AG10803 (cell line): ENCODE data around the gene GPT2.
A peak's percentile ranks its signal among the peaks of the same experiment; 100 is the strongest.

Experiments
- DNase-seq: peaks from one replicate; pipeline ENCODE4 v3.0.0; 2010; ENCODE audit warnings: low read depth
- H3K4me3 ChIP-seq: 2 replicates; pipeline ENCODE4 v1.5.1; 2011; ENCODE audit warnings: mild to moderate bottlenecking, low read length, control low read depth
- CTCF ChIP-seq: conservative IDR thresholded peaks from 2 replicates; pipeline ENCODE4 v1.5.1; 2011; ENCODE audit warnings: mild to moderate bottlenecking, low read length, control low read depth, inconsistent platforms

Gene GPT2

GRCh38 chr16:46845952-46846351, 38.2 kb upstream of the GPT2 start:
- DNase-seq: no peak
- H3K4me3 ChIP-seq: no peak overlapping the region
- no peak for TF ChIP-seq CTCF

GRCh38 chr16:46848768-46849764, 35.1 kb upstream of the GPT2 start:
- TF ChIP-seq CTCF: no peak
- no peak overlapping the region for H3K4me3 ChIP-seq
- DNase-seq: no peak

GRCh38 chr16:46850619-46851555, 33.3 kb upstream of the GPT2 start:
- no peak for TF ChIP-seq CTCF
- no peak for DNase-seq
- no peak overlapping the region for H3K4me3 ChIP-seq

GRCh38 chr16:46852130-46852529, 32.0 kb upstream of the GPT2 start:
- H3K4me3 ChIP-seq: no peak overlapping the region
- no peak for DNase-seq
- TF ChIP-seq CTCF: no peak

GRCh38 chr16:46853713-46854443, 30.3 kb upstream of the GPT2 start:
- DNase-seq: peak; percentile 65
- H3K4me3 ChIP-seq: no peak overlapping the region
- TF ChIP-seq CTCF: peak; percentile 92

GRCh38 chr16:46854846-46855245, 29.3 kb upstream of the GPT2 start:
- no peak for TF ChIP-seq CTCF
- H3K4me3 ChIP-seq: no peak overlapping the region
- no peak for DNase-seq
